K562 (cell line): ENCODE results near the gene SLC2A8. TPM values are rescaled to one million over a fixed set of nuclear protein-coding genes. Genes with fewer than 3 reads are reported as not detected.
A peak's percentile ranks its signal among the peaks of the same experiment; 100 is the strongest.

ENCODE experiments used
- CBX1 ChIP-seq: sonication (generic); IDR thresholded peaks from 2 replicates; pipeline ENCODE4 v1.6.1; 2016; ENCODE audit warnings: antibody characterized with exemption, low read depth, mild to moderate bottlenecking
- CXXC5 ChIP-seq: fragments of 250-450 bp; sonication (Bioruptor Pico); IDR thresholded peaks from 2 replicates; pipeline ENCODE4 v1.8.0; 2022; ENCODE audit warnings: inconsistent platforms, mild to moderate bottlenecking, moderate library complexity
- ETV6 ChIP-seq, 3 experiments: fragments of 150-350 bp in 1 of 3; sonication (generic) in 1 of 3; formaldehyde crosslinking in 1 of 3; IDR thresholded peaks; 2 replicates each; pipeline versions ENCODE4 v1.6.1 to v1.8.0; 2014 to 2022; ENCODE audit warnings: borderline replicate concordance in 2 of 3, low read depth in 2 of 3, antibody characterized with exemption in 1 of 3, low read length in 1 of 3, mild to moderate bottlenecking in 1 of 3, missing genetic modification reagents in 1 of 3
- HIVEP1 ChIP-seq: fragments of 250-450 bp; sonication (Bioruptor Pico); IDR thresholded peaks from 2 replicates; pipeline ENCODE4 v1.4.0; 2020; ENCODE audit warnings: mild to moderate bottlenecking
- KLF10 ChIP-seq: fragments of 250-450 bp; sonication (Bioruptor Pico); IDR thresholded peaks from 2 replicates; pipeline ENCODE4 v1.6.1; 2021; ENCODE audit warnings: matching md5 sums
- NR2C1 ChIP-seq, 2 experiments: fragments of 450-650 bp; IDR thresholded peaks; 2 replicates each; pipeline ENCODE4 v1.6.1; 2017; ENCODE audit warnings: mild to moderate bottlenecking in 2 of 2, antibody characterized with exemption in 1 of 2, inconsistent platforms in 1 of 2, missing compliant biosample characterization in 1 of 2, missing genetic modification characterization in 1 of 2
- NR2F6 ChIP-seq: fragments of 450-650 bp; formaldehyde crosslinking; IDR thresholded peaks from 2 replicates; pipeline ENCODE4 v1.4.0; 2020; ENCODE audit warnings: mild to moderate bottlenecking
- RBM15 ChIP-seq: fragments of 200-400 bp; formaldehyde crosslinking; IDR thresholded peaks from 2 replicates; pipeline ENCODE4 v1.6.1; 2018; ENCODE audit warnings: mild to moderate bottlenecking, low read length, moderate library complexity; ENCODE audit not compliant: insufficient read depth
- TOE1 ChIP-seq, 2 experiments: fragments of 450-650 bp in 1 of 2; sonication (generic) in 1 of 2; formaldehyde crosslinking in 1 of 2; IDR thresholded peaks; 2 replicates each; pipeline versions ENCODE4 v1.7.1 to v1.8.0; 2016 to 2022; ENCODE audit warnings: borderline replicate concordance in 2 of 2, mild to moderate bottlenecking in 2 of 2, antibody characterized with exemption in 1 of 2, inconsistent platforms in 1 of 2, low read depth in 1 of 2, missing genetic modification reagents in 1 of 2, moderate library complexity in 1 of 2
- ZBTB49 ChIP-seq: sonication (generic); formaldehyde crosslinking; IDR thresholded peaks from 2 replicates; pipeline ENCODE4 v1.8.0; 2022; ENCODE audit warnings: missing genetic modification reagents, mild to moderate bottlenecking, borderline replicate concordance
- ZHX1 ChIP-seq: fragments of 150-350 bp; conservative IDR thresholded peaks from 2 replicates; pipeline ENCODE4 v1.6.1; 2014; ENCODE audit warnings: low read length
- ZNF3 ChIP-seq: fragments of 250-450 bp; sonication (Bioruptor Pico); IDR thresholded peaks from 2 replicates; pipeline ENCODE4 v1.5.0; 2021; ENCODE audit warnings: mild to moderate bottlenecking, moderate library complexity
- ZNF609 ChIP-seq: sonication (generic); formaldehyde crosslinking; IDR thresholded peaks from 2 replicates; pipeline ENCODE4 v1.8.1; 2023; ENCODE audit warnings: missing genetic modification reagents, mild to moderate bottlenecking, borderline replicate concordance
- ZNF830 ChIP-seq: fragments of 250-450 bp; sonication (Bioruptor Pico); IDR thresholded peaks from 2 replicates; pipeline ENCODE4 v1.5.0; 2021; ENCODE audit warnings: mild to moderate bottlenecking
- ZZZ3 ChIP-seq: fragments of 450-650 bp; IDR thresholded peaks from 2 replicates; pipeline ENCODE4 v1.6.1; 2016; ENCODE audit warnings: antibody characterized with exemption, mild to moderate bottlenecking, moderate library complexity
- polyA plus RNA-seq, 8 experiments: library from polyadenylated mRNA; depleted of rRNA in 4 of 8; stranded (reverse) in 5 of 8; unstranded in 3 of 8; fragments of >200 nt; fragmentation: Nextera tagmentation in 2 of 8; fragmentation: Illumina TruSeq in 1 of 8; extraction: Ambion mirVana in 2 of 8; extraction: Trizol in 1 of 8; gene quantifications; 2 replicates each; pipeline versions ENCODE4 v1.2.1 to v1.2.3, GENCODE V29; 2011 to 2014; ENCODE audit warnings: inconsistent platforms in 1 of 8, missing spikeins in 1 of 8
- total RNA-seq, 7 experiments: library from RNA; depleted of rRNA in 6 of 7; stranded (reverse); fragments of >200 nt in 6 of 7; fragmentation: Illumina TruSeq in 2 of 7; extraction: Trizol in 2 of 7; gene quantifications; 2 replicates each; pipeline versions ENCODE4 v1.2.1 to v1.2.3, GENCODE V29; 2011 to 2021; ENCODE audit warnings: low replicate concordance in 1 of 7

The SLC2A8 gene
- total and polyA plus RNA-seq, 9 of the 15 experiments (the other 6 are each of a cell fraction or from before 2014, with no cell fraction given): 0.13 to 12.9 (median 5.2) TPM

GRCh38 chr9:127450830-127451607 is 54.0 kb downstream of the SLC2A8 start, which contains the start of the genes LRSAM1 and RPL12 (continued):
- peak; percentile 81 for TF ChIP-seq CXXC5 (CRISPR knock-in tag)
- peak; percentile 75; the same call in 1 of the 2 replicates for TF ChIP-seq CBX1
- TF ChIP-seq NR2F6: no peak
- TF ChIP-seq RBM15: peak; percentile 98; the same call in 1 of the 2 replicates
- TF ChIP-seq TOE1 (IDR thresholded peaks at IDR 0.05; ENCODE audit: borderline replicate concordance): peak; percentile 75
- TF ChIP-seq TOE1 (CRISPR knock-in tag; IDR thresholded peaks at IDR 0.05; ENCODE audit: borderline replicate concordance, low read depth): no peak
- TF ChIP-seq ETV6 (IDR thresholded peaks at IDR 0.05; ENCODE audit: borderline replicate concordance in 1 of 2, low read depth in 2 of 2, low read length in 1 of 2): no peak
- TF ChIP-seq ETV6 (CRISPR knock-in tag; IDR thresholded peaks at IDR 0.05; ENCODE audit: borderline replicate concordance): no peak
- TF ChIP-seq KLF10 (CRISPR knock-in tag): no peak
- peak; percentile 99 for TF ChIP-seq ZHX1
- TF ChIP-seq ZNF609: peak; percentile 31; the same call in 1 of the 2 replicates
- peak; percentile 89; the same call in 1 of the 2 replicates for TF ChIP-seq ZNF830 (CRISPR knock-in tag)
- TF ChIP-seq ZBTB49: peak; percentile 94
- TF ChIP-seq NR2C1 (IDR thresholded peaks at IDR 0.05): peak; percentile 62; the same call in 1 of the 2 replicates
- peak; percentile 82 for TF ChIP-seq NR2C1 (tag; IDR thresholded peaks at IDR 0.05)
- TF ChIP-seq ZZZ3: peak; percentile 98
- no peak for TF ChIP-seq ZNF3 (CRISPR knock-in tag)
- no peak for TF ChIP-seq HIVEP1 (CRISPR knock-in tag)
